Measurements from ENCODE around the gene RASGRF1. TPM values are rescaled to one million over a fixed set of nuclear protein-coding genes. Genes with fewer than 3 reads are reported as not detected.

The RASGRF1 gene
- total RNA-seq, 2 donors from 2014 or later: 0.09 to 0.10 TPM

GRCh38 chr15:79105141-79105540 lies 14.6 kb upstream of the RASGRF1 start:
- intact Hi-C loops (cut with DNase I): no loop called here
- no peak for DNase-seq (ENCODE audit: low spot score)

DNA sequence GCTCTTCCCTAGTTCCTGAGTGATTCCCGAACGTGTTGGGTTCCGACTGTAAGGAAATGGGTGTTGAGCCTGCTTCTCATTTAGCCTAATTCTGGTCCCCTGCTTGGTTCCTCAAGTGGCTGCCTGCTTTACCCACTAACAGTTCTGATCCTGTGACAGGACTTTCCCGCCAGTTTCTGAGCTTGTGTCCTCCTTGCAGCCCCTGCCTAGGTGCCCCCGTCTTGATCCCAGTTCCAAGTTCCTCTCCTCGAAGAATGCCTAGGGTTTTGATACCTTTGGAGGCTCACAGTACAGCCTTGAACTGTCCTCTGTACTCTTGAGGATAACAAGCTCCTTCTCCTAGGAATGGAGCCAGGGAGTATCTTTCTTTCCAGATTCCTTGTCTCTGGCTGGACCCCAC lies 12.0 kb upstream of the RASGRF1 start:
- intact Hi-C loops (cut with DNase I): no loop called here
- DNase-seq (ENCODE audit: low spot score): no peak

DNA sequence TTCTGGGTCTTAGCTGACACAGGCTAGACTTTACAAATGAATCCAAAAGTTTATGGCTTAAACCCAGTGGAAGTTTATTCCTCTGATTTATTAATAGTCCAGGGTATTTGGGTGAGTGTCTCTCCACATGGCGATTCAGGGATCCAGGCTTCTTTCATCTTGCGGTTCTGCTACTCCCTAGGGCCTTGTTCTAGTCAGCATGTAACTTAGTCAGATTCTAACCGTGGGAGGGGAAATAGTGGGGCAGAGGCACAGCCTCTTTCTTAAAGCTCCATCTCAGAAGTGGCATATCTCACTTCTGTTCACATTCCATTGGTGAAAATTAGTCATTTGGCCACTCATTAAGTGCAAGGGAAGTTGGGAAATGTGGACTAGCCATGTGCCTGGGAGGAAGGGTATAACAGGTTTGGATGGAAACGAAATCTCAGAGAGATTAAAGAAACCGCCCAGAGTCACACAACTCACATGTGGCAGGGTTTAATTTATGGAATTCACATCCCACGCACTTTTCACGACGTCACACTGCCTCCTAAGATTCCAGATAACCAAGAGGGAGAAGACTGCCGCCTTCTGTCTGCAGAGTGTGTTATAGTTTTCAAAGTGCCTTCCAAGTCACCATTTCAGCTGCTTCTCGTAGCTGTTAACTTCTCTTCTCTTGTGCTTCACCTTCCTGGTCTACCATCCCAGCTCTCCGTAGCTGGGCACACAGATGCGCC lies 11.4 kb upstream of the RASGRF1 start:
- no peak for DNase-seq (ENCODE audit: low spot score)
- intact Hi-C loops (cut with DNase I): no loop called here

- no peak for DNase-seq (ENCODE audit: low spot score)
Observed at GRCh38 chr15:79099692-79100091, 9.1 kb upstream of the RASGRF1 start.

GRCh38 chr15:79094611-79095021 lies 4.0 kb upstream of the RASGRF1 start:
- no peak for DNase-seq (ENCODE audit: low spot score)
- intact Hi-C loops (cut with DNase I): no loop called here

More at GRCh38 chr15:79099692-79100091, 9.1 kb upstream of the RASGRF1 start:
- intact Hi-C loops (cut with DNase I): no loop called here

DNA sequence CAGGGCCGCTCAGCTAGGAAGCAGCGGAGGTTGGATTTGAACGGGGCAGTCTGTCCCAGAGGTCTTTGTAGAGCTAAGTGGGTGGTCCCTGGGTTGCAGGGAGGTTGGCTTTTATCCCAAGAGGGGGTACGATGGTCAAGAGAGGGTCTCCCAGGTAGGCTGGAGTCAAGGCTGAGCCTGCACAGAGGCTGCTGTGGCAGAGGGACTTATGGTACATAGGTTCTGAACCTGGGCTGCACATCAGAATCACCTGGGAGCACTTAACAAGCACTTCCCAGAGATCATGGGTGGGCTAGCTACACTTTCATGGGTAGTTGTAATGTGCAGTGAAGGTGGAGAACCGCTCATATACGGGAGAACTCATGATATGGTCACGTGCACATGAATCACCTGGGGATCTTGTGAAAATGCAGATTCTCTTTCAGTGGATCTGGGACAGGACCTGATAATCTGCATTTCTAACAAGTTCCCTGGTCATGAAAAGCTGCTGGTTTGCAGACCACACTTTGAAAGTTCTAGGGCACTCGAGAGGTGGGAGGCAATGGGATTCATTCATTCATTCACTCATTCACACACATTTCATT lies 2.9 kb upstream of the RASGRF1 start:
- no peak for DNase-seq (ENCODE audit: low spot score)
- intact Hi-C loops (cut with DNase I): no loop called here

GRCh38 chr15:79092382-79092781 lies 1.8 kb upstream of the RASGRF1 start:
- DNase-seq (ENCODE audit: low spot score): no peak
- intact Hi-C loops (cut with DNase I): no loop called here

DNA sequence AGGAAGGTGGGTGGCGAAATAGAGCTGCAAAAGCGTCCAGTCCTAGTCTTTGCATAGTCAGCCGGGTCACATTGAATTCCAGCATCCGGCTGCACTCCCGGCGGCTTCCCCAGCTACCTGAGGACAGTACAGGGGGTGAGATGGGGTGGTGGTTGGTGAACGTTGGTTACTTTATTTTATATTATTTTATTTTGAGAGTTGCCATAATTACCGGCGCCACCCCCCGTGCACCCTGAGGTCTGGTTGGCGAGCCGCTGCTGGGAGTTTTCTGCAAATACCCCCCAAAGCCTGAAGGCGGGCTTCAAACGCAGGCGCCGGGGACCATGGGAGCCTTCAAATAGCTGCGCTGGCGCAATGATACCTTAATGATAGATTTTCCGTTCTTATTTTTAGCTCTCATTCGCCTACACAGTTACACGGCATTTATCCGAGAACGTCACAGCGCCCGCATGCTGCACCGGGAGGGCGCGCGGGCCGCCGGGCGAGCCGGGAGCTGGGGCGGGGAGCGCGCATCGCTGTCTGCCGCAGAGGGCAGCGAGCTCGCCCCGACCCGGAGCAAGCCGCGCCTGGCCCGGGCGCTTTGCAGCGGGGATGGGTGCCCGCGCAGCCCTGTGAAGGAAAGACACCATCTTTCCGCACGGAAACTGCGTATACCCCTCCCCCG lies 756 bp upstream of the RASGRF1 start:
- intact Hi-C loops (cut with DNase I): no loop called here
- no peak for DNase-seq (ENCODE audit: low spot score)

GRCh38 chr15:79089890-79090486 lies 592 bp downstream of the RASGRF1 start:
- DNase-seq (ENCODE audit: low spot score): no peak
- intact Hi-C loops (cut with DNase I): no loop called here

GRCh38 chr15:79089331-79089889 lies 1.2 kb downstream of the RASGRF1 start:
- intact Hi-C loops (cut with DNase I): no loop called here
- DNase-seq (ENCODE audit: low spot score): no peak

DNA sequence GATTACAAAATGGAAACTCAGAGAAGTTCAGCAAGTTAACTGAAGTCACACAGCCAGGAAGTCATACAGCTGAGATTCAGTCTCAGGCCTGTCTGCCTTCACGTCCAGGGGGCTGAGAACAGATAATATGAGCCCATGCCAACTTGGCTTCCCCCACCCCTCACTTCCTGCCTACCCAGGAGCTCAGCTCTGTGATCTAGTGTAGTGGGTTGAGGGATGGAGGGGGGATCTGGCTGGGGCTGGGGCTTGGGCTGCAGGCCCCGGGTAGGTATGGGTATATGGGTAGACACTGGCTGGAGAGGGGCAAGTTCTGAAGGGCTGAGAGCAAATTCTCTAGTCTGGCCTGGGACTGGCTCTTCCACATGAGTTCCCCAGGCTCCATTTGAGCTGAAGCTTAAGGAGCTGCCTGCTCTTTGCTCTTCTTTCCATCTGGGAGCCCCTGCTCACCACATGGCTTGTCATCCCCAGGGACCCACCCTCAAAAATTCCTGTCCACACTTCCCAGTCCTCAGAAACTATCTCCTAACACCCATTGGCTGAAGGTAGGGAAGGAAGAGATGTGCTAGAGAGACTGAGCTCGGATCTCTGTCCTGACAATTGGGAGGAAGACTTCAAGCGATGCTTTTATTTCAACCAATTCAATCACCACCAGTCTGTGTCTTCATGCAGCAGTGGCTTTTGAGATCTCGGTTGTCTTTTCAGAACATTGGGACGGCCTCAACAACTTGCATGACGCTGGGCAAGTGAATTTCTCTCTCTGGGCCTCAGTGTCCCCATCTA lies 2.0 kb downstream of the RASGRF1 start:
- peak; percentile 13 for DNase-seq (ENCODE audit: low spot score)
- intact Hi-C loops (cut with DNase I): no loop called here

DNA sequence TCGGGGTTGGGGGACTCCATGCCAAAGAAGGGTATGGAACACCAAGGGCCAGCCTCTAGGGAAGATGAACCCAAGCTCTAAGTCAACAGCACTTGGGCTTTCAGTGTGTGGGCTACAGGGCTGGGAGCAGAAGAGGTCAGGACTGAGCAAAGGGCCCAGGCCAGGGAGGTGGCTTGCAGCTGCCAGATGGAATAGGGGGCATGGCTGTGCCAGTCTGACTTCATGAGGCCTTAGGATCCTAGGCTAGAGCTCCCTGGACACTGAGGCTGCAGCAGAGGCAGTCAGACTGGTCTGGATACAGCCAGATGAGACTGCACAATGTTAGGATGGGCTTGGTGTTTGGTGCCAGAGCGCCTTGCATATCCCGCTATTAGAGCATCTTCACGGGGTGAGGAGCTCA lies 3.8 kb downstream of the RASGRF1 start:
- DNase-seq (ENCODE audit: low spot score): no peak

DNA sequence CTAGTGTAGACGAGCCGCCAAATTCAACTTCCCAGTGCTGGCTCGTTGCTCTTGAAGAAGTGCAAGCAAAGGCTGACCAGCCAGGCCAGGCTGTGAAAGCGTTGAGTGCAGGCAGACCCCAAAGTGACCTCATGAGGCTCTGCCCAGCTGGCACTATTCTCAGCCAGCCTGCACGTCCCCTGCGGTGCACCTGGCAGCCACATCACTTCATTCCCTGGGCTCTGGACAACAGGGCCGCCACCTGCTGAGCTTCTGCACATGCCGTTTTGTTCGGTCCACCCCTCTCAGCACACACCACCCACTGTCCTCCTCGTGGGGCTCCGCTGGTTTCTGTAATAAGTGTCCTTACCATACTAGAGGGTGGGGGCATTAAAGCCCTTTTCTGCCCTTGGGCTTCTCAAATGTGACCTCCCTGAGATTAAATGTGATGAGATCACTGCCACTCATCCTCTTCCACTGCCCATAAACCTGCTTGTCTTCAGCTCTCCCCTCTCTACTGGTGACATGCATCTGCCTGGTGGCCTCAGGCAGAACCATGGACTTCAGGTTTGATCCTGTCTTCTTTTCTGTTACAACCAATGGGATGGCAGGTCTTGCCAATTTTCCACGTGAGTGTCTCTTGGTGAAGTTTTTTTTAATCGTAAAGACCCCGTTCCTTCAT lies 6.1 kb downstream of the RASGRF1 start:
- intact Hi-C loops (cut with DNase I): no loop called here
- no peak for DNase-seq (ENCODE audit: low spot score)

More for the DNA sequence above, 3.8 kb downstream of the RASGRF1 start:
- intact Hi-C loops (cut with DNase I): no loop called here

DNA sequence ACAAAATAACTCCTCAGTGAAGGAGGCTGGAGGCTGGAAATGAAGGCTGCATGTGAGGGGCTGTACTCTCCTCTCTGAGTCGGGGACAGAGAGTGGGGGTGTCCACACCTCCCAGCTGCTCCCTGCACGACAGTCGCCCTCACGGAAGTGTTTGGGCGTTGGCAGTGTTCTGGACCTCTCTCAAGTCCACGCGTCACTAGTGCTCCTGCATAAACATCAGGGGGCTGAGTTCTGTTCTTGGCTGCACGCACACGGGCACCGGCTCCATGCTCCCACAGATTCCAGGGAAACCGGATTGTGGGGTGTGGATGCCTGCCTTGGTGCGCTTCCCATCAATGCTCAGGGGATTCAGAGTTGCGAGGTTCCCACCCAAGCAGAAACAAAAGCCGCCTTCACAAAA lies 7.4 kb downstream of the RASGRF1 start:
- intact Hi-C loops (cut with DNase I): no loop called here
- DNase-seq (ENCODE audit: low spot score): no peak

GRCh38 chr15:79082363-79083070 lies 8.1 kb downstream of the RASGRF1 start:
- intact Hi-C loops (cut with DNase I): no loop called here
- DNase-seq (ENCODE audit: low spot score): no peak

DNA sequence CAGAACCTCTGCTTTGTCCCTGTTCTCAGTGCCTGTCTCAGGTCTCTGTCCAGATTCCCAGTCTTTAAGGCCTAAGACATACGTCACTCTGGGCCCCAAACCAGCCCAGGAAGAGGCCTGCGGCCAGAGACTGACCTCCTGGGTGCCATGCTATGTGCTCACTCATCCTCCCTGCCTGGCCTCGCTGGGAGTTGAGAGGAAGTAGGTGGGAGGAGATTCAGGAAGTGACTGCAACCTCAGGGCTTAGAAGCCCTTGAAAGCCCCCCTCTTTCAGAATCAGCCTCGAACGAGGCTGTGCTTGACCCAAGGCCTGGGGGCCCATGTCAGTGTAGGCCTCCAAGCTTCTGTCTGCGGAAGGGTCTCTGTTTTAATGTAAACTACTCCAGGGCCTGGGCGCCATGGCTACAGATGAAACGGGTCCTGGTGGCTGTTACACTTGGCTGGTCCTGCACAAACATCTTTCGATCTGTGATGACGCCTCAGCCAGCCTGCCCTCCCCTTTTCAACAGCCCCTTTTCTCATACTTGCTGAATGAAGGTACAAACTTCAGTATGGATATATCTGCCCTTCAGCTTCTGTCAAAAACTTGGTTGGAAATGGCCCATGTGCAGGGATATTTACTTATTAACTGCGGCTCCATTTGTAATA lies 11.7 kb downstream of the RASGRF1 start:
- peak; percentile 50 for DNase-seq (ENCODE audit: low spot score)
- intact Hi-C loops (cut with DNase I): no loop called here

DNA sequence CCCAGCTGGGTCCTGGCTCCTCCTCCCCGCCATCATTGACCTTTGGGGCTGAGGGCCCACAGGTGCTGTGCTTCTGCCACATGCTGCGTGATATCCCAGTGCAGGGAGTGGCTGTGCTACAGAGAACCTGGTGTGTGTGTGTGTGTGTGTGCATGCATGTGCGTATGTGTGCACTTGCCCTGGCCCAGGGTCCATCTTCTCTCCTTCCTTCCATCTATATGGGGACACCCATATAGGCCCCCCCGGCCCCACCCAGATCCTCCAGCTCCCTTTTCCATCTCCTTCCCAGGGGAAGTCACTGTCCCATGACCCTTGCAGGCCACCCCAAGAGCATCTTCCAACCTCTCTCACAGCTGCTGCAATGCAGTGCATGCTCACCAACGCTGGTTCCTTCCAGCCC lies 12.6 kb downstream of the RASGRF1 start:
- intact Hi-C loops (cut with DNase I): no loop called here
- peak; percentile 44 for DNase-seq (ENCODE audit: low spot score)

DNA sequence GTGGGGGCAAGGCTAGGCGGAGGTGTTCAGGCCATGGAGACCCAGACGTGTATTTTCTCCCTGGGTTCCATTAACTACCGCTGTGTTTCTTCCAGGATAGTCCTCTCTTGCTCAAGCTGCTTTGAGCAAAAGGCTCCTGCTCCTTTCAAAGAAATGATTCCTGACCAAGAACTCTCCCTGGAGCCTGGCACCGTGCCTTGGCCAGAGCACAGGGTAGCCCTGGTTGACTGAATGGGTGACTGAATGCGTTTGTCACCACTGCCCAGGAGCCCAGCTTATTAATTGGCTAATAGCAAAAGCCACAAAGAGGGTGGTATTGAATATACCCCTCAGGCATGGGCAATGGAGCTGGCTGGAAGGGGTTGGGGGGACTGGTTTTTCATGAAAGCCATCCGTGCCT lies 13.9 kb downstream of the RASGRF1 start:
- intact Hi-C loops (cut with DNase I): no loop called here
- peak; percentile 23 for DNase-seq (ENCODE audit: low spot score)

Data from posterior vena cava (tissue), 2 donors.